MV-4-11 (cell line): ENCODE measurements around the gene DSG1.
"Not testable (repeated sequence)": the region's sequence is repeated elsewhere in the genome, so short reads cannot be mapped to it uniquely, and the experiment has no call there.

Source experiments
- DNase-seq: peaks from one replicate; lab custom pipeline; 2025; lab: John Stamatoyannopoulos, UW

Gene DSG1

GRCh38 chr18:31317860-31318259, at the start of gene DSG1:
DSG1 (plus strand) TSS chr18:31318160; CDS start chr18:31318301, 141 bp downstream.
- DNase-seq = no peak

- DNase-seq = no peak
These were observed 49.0 kb upstream of the DSG1 start for GRCh38 chr18:31268985-31269406.

- no peak for DNase-seq
These were observed 48.4 kb upstream of the DSG1 start for GRCh38 chr18:31269566-31269965.

GRCh38 chr18:31270578-31270977, 47.4 kb upstream of the DSG1 start:
- DNase-seq = no peak

- DNase-seq = no peak
These were observed 44.0 kb upstream of the DSG1 start for GRCh38 chr18:31273812-31274527.

- no peak for DNase-seq
These were observed 43.0 kb upstream of the DSG1 start for GRCh38 chr18:31274931-31275330.

GRCh38 chr18:31275722-31276463, 42.1 kb upstream of the DSG1 start:
- peak; percentile 86 for DNase-seq

GRCh38 chr18:31278609-31279071, 39.3 kb upstream of the DSG1 start:
- DNase-seq = no peak

- no peak for DNase-seq
These were observed 37.5 kb upstream of the DSG1 start for GRCh38 chr18:31280502-31280901.

GRCh38 chr18:31281437-31281836, 36.5 kb upstream of the DSG1 start:
- DNase-seq = no peak

- not testable (repeated sequence) for DNase-seq
These were observed 28.5 kb upstream of the DSG1 start for GRCh38 chr18:31289446-31289845.

GRCh38 chr18:31291688-31292087, 26.3 kb upstream of the DSG1 start:
- DNase-seq = no peak

- no peak for DNase-seq
These were observed 23.7 kb upstream of the DSG1 start for GRCh38 chr18:31294199-31294747.

- DNase-seq = no peak
These were observed 20.7 kb upstream of the DSG1 start for GRCh38 chr18:31297248-31297647.

GRCh38 chr18:31301201-31301655, 16.7 kb upstream of the DSG1 start:
- DNase-seq = no peak

GRCh38 chr18:31302991-31303390, 15.0 kb upstream of the DSG1 start:
- DNase-seq = no peak

- no peak for DNase-seq
These were observed 14.2 kb upstream of the DSG1 start for GRCh38 chr18:31303771-31304170.

- DNase-seq = no peak
These were observed 8.8 kb upstream of the DSG1 start for GRCh38 chr18:31309115-31309514.

GRCh38 chr18:31316974-31317373, 986 bp upstream of the DSG1 start:
- DNase-seq = no peak

GRCh38 chr18:31321719-31322118, 3.8 kb downstream of the DSG1 start:
- DNase-seq = no peak

GRCh38 chr18:31325051-31325450, 7.1 kb downstream of the DSG1 start:
- no peak for DNase-seq

- no peak for DNase-seq
These were observed 12.0 kb downstream of the DSG1 start for GRCh38 chr18:31329787-31330438.
